HG02973 (cell line): ENCODE data around the gene MAPK7.

Source experiments
- ATAC-seq: cut with Tn5 transposase; IDR thresholded peaks from one replicate; pipeline ENCODE4 v1.9.1; 2021; ENCODE audit warnings: moderate library complexity; ENCODE audit not compliant: unreplicated experiment

The MAPK7 gene

GRCh38 chr17:19392303-19392702, 14.0 kb downstream of the MAPK7 start:
- no peak for ATAC-seq

DNA sequence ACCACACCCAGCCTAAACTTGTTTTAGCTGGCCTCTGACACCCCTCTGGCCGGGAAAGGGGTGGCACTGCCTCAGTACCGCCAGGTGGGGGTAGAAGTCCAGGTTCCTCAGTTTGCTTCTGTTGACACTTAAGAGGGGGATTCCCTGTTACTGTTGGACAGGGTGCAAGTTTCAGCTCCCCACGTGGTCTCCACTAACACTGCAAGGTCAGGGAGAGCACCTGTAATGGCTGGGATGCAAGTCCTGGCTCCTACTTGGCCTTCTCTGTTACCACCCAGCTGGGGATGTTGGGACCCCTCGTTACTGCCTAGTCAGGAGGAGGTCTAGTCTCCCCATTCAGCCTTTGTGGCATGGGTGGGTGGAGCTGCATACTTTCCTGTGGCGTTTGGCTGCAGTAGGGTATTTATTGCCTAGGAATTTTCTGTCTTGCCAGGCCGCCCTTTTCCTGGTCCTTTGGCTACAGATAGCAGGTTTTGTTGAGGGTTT, 19.3 kb downstream of the MAPK7 start:
- ATAC-seq: no peak

GRCh38 chr17:19398301-19399181, 20.2 kb downstream of the MAPK7 start:
- no peak for ATAC-seq

- ATAC-seq: no peak
Measured at GRCh38 chr17:19399750-19400450, 21.6 kb downstream of the MAPK7 start.

DNA sequence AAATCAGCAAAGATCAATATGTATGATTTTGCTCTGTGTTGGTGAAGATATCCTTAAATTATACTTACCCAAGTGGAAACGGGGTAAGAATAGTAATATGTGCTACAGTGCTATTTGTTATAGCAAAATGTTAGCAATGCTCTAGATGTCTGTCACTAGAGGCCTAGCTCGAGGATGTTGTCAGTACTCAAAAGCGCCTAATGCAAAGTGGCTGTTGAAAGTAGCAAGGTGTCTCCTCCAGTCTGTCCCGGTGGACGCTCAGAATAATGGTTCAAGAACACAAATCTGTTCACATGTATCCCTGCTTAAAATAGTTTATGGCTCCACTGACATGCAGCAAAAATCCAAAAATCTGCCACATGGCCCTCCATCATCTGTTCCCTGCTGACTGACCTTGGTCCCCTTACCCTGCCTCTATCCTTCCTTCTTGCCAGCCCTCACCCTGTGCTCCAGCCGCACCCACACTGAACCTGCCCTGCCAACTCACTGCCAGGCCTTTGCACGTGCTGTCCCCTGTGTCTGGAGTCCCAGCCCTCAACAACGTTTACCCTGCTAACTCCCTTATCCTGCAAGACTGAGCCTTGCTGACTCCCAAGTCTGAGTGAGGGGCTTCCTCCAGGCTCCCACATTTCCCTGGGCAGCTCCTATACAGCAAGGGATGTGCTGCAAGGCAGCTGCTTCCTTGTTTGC, 23.2 kb downstream of the MAPK7 start:
- no peak for ATAC-seq

GRCh38 chr17:19402171-19402570, 23.9 kb downstream of the MAPK7 start:
- ATAC-seq: no peak

GRCh38 chr17:19403021-19403420, 24.7 kb downstream of the MAPK7 start:
- no peak for ATAC-seq

- ATAC-seq: no peak
Measured at GRCh38 chr17:19404264-19404663, 26.0 kb downstream of the MAPK7 start.

DNA sequence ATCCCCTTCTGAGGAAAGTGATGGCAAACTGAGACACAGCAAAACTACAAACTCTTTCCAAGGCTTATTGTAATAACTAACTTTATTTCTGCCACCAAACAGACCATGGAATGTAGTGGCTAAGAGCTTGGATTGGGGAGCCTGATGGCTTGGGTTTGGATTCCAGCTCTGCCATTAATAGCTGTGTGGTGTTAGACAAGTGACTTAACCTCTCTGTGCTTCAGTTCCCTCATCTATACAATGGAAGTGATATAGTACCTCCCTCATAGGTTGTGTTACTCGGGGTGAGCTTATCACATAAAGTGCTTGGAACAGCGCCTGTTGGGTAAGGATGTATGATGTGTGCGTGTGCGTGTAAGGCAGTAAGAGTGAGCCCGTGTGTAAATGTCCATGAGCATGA, 26.8 kb downstream of the MAPK7 start:
- no peak for ATAC-seq

DNA sequence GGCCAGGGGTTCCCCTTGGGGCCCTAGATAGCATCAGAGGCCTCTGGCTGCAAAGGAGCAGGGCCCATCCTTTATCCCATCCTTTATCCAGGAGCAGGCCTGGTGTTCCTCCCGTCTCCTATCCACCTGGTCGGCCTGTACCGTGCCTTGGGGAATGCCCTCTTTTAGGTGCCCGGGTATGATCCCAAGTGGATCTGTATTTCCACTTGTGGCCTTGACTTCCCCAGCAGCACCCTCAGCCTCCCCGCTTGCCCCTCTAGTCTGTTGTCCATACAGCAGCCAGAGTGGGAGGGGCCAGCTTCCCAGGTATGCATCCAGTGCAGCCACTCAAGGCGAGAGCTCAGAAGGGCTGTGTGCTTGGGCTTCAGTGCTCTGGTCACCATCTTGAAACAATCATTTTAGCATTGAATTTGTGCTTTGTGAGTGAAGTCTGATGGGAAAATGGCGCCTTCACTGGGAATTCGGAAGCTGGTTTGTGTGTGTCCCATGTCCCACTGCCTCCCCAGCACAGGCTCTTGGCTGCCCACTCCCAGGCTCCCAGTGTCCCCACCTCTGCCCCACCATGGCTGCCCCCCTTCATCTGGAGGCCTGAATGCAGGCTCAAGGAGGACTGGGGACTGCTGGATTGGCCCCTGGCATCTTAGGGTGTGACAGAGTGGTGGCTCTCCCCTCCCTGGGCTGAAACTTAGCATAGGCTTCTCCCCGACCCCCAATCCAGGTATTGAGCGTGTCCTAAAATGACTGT, 29.5 kb downstream of the MAPK7 start:
- ATAC-seq: no peak

- no peak for ATAC-seq
Measured at GRCh38 chr17:19408346-19408710, 30.0 kb downstream of the MAPK7 start.

DNA sequence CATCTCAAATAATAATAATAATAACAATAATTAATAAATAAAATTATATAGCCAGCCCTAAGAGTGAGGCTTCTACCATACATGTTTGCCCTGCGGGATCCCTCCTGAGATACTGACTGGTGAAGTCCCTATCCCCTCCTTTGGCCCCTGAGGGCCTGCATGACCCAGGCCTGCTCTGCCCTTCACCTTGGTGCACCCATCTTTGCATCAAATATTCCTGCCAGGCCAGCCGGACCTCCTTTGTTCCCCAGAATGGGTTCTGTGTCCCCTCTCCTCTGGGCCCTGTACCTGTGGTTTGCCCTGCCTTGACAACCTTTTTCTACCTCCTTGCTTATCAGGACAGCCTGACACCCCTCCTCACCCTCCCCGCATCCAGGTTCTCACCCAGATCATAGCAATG, 30.8 kb downstream of the MAPK7 start:
- ATAC-seq: no peak

DNA sequence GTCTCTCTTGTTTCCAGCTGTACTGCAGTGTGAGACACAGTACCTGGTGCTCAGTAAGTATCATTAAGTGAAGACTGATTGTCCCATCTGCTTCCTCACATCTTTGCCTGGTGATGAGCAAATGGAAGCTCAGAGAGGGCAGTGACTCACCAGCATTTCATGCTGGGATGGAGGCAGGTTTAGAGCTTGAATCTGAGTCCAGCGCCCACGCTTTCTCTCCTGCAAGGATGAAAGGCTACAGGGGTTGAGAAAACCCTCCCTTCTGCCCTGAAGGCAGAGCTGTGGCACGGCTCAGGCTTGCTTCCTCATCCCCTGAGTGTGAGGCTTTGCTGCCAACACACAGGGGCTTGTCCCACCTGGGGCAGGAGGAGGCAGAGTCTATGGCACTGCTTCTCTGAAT, 31.2 kb downstream of the MAPK7 start:
- no peak for ATAC-seq

DNA sequence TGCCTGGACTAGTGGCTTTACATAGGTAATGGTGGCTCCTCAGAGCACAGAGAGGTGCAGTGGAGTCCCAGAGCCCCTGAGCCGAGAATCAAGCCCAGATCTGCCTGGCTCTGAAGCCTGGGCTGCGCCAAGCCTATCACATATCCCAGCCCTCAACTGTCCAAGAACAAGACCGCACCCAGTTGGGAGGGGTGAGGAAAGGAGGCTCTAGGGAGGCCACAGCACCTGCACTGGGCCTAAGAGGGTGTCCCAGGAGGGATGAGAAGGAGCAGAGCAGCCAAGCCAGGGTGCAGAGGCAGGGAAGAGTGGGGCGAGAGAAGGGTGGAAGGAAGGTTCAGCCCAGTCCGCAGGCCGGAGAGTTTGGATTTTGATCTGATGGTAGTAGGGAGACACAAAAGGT, 31.8 kb downstream of the MAPK7 start:
- ATAC-seq: no peak

GRCh38 chr17:19410875-19411620, 32.8 kb downstream of the MAPK7 start, which contains the start of gene RNF112:
TSS of gene RNF112 (plus strand) at chr17:19411232. CDS start at chr17:19411409, 177 bp downstream.
- no peak for ATAC-seq

- ATAC-seq: no peak
Measured at GRCh38 chr17:19411631-19412030, 33.3 kb downstream of the MAPK7 start.

DNA sequence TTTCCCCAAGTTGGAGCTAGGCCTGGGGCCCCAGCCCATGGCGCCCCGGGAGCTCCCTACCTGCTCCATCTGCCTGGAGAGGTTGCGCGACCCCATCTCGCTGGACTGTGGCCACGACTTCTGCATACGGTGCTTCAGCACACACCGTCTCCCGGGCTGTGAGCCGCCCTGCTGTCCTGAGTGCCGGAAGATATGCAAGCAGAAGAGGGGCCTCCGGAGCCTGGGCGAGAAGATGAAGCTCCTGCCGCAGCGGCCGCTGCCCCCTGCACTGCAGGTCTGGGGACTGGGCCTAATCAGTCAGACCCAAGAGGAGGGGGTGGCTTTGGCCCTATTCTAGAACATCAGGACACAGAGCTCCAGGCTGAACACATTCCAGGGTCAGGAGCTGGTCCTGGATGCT, 34.2 kb downstream of the MAPK7 start:
- no peak for ATAC-seq

DNA sequence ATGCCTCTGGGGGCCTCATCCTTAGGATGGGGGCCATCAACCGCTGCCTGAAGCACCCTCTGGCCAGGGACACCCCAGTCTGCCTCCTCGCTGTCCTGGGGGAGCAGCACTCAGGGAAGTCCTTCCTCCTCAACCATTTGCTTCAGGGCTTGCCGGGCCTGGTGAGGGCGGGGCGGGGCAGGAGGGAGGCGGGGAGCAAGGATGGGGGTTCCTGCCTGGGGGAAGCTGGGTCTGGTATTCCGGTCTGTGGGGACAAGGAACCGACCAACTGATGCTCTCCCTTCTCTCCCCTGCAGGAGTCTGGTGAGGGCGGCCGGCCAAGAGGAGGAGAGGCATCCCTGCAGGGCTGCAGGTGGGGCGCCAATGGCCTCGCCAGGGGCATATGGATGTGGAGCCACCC, 34.7 kb downstream of the MAPK7 start:
- ATAC-seq: no peak

GRCh38 chr17:19413761-19414160, 35.5 kb downstream of the MAPK7 start:
- no peak for ATAC-seq
